Right lobe of liver (tissue), 4 donors: ENCODE measurements around the gene RIOK3.

Source experiments
- POLR2A ChIP-seq: fragments of 450-650 bp; IDR thresholded peaks from one replicate; pipeline ENCODE4 v1.6.1; 2017; ENCODE audit warnings: antibody characterized with exemption, mild to moderate bottlenecking
- TF ChIP-seq, protein P1 (sequence below), 4 donors: fragments of 200-600 bp in 3 of 4; fragments of 450-650 bp in 1 of 4; IDR thresholded peaks; one replicate each; pipeline versions ENCODE4 v1.5.1 to v1.8.0; 2016 to 2022; ENCODE audit warnings: antibody characterized with exemption in 4 of 4, mild to moderate bottlenecking in 2 of 4
- donor health status: DM: no; HTN: no; CAD: no.
- donor health status: DM: no; HTN: no; CAD: no.
- donor health status: DM: no; HTN: yes; CAD: no.

DNA sequence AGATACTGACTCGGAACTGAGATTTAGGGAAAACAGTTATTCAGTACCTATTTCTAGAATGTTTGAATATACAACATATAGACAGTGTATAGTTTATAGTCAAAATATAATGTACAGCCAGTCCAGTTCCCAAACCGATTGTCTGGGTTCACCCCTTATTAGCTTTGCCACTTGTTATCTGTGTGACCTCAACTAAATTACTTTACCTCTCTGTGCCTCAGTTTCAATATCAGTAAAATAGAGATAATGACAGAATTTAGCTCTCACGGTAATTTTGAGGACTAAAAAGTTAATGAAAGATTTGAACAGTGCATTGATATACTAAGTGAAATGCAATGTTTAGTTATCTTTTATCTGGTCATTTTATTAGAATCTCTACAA, 750 bp upstream of the RIOK3 start:
- TF ChIP-seq, protein P1, sequence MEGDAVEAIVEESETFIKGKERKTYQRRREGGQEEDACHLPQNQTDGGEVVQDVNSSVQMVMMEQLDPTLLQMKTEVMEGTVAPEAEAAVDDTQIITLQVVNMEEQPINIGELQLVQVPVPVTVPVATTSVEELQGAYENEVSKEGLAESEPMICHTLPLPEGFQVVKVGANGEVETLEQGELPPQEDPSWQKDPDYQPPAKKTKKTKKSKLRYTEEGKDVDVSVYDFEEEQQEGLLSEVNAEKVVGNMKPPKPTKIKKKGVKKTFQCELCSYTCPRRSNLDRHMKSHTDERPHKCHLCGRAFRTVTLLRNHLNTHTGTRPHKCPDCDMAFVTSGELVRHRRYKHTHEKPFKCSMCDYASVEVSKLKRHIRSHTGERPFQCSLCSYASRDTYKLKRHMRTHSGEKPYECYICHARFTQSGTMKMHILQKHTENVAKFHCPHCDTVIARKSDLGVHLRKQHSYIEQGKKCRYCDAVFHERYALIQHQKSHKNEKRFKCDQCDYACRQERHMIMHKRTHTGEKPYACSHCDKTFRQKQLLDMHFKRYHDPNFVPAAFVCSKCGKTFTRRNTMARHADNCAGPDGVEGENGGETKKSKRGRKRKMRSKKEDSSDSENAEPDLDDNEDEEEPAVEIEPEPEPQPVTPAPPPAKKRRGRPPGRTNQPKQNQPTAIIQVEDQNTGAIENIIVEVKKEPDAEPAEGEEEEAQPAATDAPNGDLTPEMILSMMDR (IDR thresholded peaks at IDR 0.05) = no peak
- no peak for TF ChIP-seq POLR2A
